Activated naive CD8-positive, alpha-beta T cell treated with anti-CD3 and anti-CD28 coated beads for 36 hours (primary cell): ENCODE results near the gene NPBWR2. TPM values are rescaled to one million over a fixed set of nuclear protein-coding genes. Genes with fewer than 3 reads are reported as not detected.

Source experiments
- DNase-seq: peaks from one replicate; pipeline ENCODE4 v3.0.0; 2021
- H3K27ac Mint-ChIP-seq: one replicate; pipeline ENCODE4 v1.8.0; 2022; ENCODE audit warnings: mild to moderate bottlenecking, moderate library complexity, mixed read lengths
- H3K27me3 Mint-ChIP-seq: one replicate; pipeline ENCODE4 v1.8.0; 2022; ENCODE audit warnings: mild to moderate bottlenecking, mixed read lengths
- H3K36me3 Mint-ChIP-seq: one replicate; pipeline ENCODE4 v1.8.0; 2021; ENCODE audit warnings: mild to moderate bottlenecking, mixed read lengths
- H3K4me1 Mint-ChIP-seq: one replicate; pipeline ENCODE4 v1.8.0; 2021; ENCODE audit warnings: mixed read lengths
- H3K4me3 Mint-ChIP-seq: one replicate; pipeline ENCODE4 v1.8.0; 2022; ENCODE audit warnings: mild to moderate bottlenecking, moderate library complexity, mixed read lengths
- H3K9me3 Mint-ChIP-seq: one replicate; pipeline ENCODE4 v1.8.0; 2022; ENCODE audit warnings: mixed read lengths
- total RNA-seq, 2 experiments: library from RNA; stranded (reverse); gene quantifications; one replicate each; pipeline ENCODE4 v1.2.3, GENCODE V29; 2021

NPBWR2 gene
- total RNA-seq, 2 experiments from 2014 or later = not detected

DNA sequence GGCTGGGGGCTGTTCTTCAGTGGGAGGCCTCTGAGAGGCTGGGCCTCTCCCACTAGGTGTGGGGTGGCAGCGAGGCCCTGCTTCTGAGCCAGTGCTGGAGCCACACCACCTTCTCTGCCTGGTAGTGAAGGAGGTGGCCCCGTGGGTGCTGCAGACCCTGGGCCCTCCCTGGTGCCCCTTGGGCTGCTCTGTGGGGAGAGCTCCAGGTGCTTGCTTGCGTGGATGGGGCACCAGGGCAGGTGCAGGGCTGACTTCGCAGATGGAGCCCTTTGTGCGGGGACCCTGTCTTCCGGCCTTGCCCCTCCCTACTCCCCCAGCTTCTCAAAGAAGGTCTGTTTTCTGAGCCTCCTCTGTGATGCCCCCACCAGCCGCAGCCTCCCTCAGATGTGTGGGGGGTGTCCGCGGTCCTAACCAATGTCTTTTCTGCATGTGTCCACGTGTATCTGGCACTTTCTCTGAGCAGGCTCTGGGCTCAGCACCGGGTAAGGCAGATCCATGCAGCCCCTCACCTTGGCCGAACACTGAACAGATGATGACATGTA, 39.6 kb upstream of the NPBWR2 start:
- no peak for DNase-seq
- Mint-ChIP-seq H3K4me1 (no peaks in the 10 kb centered on the region), H3K27ac (no peak overlapping the region), H3K4me3 (no peak overlapping the region), H3K27me3 (peaks cover 14% of the 10 kb centered on the region), H3K9me3 (peaks cover 14% of the 10 kb centered on the region), H3K36me3 (no peaks in the 10 kb centered on the region)

DNA sequence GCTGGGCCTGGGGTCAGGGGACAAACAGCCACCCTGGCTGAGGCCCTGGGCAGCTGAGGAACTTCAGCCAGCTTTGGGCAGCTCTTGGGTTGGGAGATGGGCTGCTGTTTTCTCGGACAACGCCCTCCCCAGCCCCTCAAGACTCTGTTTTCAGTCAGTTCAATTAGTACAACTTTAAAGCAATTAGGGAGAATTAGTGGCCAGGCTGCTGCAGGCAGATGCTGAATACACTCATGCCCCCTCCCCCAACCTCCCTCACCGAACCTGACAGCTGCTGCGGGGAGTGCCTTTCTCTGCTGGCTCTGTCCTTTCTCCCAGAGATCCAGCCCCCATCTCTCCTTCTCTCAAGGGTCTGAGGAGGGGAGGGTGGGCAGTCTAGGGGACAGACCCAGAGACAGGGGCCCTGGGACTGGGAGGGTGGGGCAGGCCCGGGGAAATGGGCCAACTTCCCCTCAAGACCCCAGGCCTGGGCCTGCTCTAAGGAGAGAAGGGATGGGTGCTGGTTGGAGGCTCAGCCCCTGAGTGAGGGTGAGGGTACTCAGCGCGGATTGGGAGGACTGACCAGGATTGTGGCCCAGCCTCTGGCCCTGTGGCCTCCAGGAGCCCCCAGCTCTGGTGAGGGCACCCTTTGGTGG, 39.1 kb upstream of the NPBWR2 start:
- H3K4me1 Mint-ChIP-seq = no peaks in the 10 kb centered on the region
- H3K4me3 Mint-ChIP-seq = no peak overlapping the region
- DNase-seq = no peak
- H3K36me3 Mint-ChIP-seq = no peaks in the 10 kb centered on the region
- H3K9me3 Mint-ChIP-seq = peaks cover 14% of the 10 kb centered on the region
- H3K27ac Mint-ChIP-seq = no peak overlapping the region
- peaks cover 14% of the 10 kb centered on the region for H3K27me3 Mint-ChIP-seq

DNA sequence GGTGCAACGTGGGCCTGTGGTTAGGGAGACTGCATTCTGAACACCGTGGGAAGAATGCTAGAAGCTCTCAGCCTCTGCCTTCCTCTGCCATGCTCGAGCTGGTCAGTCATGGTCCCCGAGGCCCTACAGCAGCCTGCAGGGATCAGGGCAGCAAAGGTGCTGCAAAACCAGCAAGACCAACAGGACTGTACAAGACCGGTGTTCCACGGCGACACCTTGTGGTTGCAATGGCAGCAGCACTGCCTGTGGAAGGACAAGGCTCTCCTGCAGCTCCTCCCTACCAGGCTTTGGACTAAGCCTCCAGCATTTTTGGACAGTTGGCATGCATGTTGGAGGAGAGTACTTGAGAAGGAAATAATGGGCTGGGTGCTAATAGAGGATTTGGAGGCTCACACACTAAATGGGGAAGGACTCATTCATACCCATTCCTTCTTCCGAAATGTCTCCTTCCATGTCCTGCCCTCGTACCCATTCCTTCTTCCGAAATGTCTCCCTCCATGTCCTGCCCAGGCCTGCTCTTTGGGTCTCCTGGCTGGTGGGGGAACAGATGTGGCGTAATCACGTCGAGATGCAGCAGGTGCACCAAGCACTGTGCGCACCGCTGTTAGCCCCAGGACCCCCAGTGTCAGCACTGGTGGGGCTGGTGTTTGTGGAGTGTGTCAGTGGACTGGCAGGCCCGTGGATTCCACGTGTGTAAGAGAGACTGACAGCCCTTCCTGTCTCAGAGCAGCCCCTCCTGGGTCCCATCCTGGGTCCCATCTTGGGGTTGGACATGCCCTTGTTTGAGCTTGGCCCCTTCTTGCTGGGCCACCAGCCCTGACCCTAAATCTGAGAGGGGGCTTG, 38.3 kb upstream of the NPBWR2 start:
- no peak overlapping the region for H3K27ac Mint-ChIP-seq
- no peaks in the 10 kb centered on the region for H3K4me1 Mint-ChIP-seq
- H3K36me3 Mint-ChIP-seq = no peaks in the 10 kb centered on the region
- DNase-seq = peak; percentile 17
- peaks cover 14% of the 10 kb centered on the region for H3K9me3 Mint-ChIP-seq
- H3K27me3 Mint-ChIP-seq = peaks cover 14% of the 10 kb centered on the region
- H3K4me3 Mint-ChIP-seq = no peak overlapping the region

DNA sequence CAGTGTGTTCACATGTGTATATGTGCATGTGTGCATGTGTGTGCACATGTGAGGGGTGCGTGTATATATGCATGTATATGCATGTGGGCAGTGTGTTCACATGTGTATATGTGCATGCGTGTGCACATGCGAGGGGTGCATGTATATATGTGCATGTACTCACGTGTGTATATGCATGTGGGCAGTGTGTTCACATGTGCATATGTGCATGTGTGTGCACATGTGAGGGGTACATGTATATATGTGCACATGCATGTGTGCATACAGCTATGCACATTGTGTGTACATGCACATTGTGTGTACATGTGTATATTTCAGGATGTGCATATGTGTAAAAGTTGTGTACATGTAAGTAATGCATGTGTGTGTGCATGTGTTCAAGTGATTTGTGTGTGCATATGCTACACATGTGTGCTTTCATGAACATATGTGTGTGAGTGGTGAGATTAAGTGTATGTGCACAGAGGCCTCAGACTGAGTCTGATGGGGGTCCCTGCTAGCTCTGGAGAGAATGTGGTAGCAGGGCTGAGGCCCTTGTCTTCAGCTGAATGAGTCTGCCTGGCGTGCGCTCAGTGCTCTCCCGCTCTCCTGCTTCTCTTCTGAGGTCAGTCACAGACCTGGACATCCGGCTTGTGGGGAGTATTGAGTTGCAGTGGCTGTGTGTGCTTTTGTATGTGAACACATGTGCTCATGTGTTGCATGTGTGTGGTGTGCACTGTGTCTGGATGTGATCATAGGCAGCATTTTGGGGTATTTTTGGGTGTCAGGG, 37.0 kb upstream of the NPBWR2 start:
- no peak for DNase-seq
- Mint-ChIP-seq H3K4me1 (no peaks in the 10 kb centered on the region), H3K27me3 (peaks cover 14% of the 10 kb centered on the region), H3K27ac (no peak overlapping the region), H3K9me3 (peaks cover 14% of the 10 kb centered on the region), H3K36me3 (no peaks in the 10 kb centered on the region), H3K4me3 (no peak overlapping the region)

DNA sequence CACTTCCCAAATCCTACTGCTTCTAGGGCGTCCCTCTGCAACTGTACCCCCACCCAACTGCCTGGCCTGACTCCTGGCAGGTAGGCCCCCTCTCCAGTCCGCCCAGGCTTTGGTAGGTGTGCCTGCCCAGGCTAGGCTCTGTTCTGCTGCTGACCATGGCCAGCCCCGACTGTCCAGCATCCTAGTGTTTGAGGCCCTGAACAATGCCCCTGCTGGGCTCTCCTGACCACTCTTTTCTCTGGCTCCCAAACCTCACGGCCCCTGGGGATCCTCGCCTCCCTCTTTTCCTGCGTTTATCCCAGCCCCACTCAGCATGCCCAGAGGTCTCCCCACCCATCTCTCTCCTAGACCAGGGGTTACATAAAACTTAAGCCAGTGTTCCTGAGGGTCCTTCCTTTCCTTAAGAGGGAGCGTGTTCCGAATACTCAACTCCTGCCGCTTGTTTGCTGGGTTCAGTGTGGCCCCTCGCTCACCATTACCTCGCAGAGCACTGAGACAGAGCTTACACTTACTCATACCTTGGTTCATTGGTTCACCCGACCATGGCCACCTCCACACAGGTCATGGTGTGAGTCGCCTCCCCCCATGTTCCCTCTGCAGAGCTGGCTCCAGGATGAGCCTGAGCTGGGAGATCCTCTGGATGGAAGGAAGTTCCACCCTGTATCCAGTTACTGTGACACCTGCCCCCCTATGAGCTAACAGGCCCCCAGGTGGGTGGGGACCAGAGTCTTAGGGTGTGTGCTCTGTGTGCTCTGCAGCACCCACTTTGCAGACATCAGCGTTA, 35.8 kb upstream of the NPBWR2 start:
- H3K27me3 Mint-ChIP-seq = peaks cover 14% of the 10 kb centered on the region
- no peak overlapping the region for H3K4me3 Mint-ChIP-seq
- no peaks in the 10 kb centered on the region for H3K4me1 Mint-ChIP-seq
- peaks cover 14% of the 10 kb centered on the region for H3K9me3 Mint-ChIP-seq
- H3K27ac Mint-ChIP-seq = no peak overlapping the region
- no peaks in the 10 kb centered on the region for H3K36me3 Mint-ChIP-seq
- DNase-seq = no peak

DNA sequence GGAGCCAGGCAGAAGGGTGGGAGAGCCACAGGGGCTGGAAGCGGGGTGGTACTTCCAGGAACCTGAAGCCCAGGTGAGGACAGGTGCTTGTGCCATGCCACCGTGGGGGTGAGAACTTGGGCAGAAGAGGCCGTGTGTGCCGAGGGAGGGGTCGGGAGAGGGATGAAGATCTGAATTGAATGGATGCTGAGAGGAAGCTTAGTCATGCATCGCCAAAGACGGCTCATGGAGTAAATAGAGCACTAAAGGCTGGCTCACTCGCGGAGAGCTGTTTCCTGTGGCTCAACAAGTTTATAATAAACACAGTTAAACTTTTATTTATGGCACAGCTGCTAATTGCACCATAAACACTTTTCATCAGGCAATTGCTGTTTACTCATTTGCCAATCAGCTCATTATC, 35.2 kb upstream of the NPBWR2 start:
- DNase-seq = no peak
- Mint-ChIP-seq H3K27ac (no peak overlapping the region), H3K36me3 (no peaks in the 10 kb centered on the region), H3K4me3 (no peak overlapping the region), H3K4me1 (no peaks in the 10 kb centered on the region), H3K9me3 (peaks cover 14% of the 10 kb centered on the region), H3K27me3 (peaks cover 14% of the 10 kb centered on the region)

DNA sequence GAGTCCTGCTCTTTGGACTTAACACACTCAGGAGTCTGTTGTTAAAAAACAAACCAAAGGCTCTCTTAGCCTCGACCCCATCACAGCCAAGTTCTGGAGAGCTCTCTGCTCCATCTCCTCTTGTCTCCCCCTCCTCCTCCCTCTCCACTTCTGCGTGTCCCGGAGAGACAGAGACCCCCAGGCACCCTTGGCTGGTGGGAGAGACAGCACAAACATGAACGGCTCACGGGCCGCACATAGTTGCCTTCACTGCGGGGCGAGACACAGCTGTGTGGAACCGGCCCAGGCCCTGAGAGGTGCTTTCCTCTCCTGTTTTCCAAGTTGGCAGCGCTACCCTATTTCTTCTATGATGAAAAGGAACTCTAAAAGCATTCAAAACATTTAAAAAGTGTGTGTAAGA, 33.6 kb upstream of the NPBWR2 start:
- H3K27ac Mint-ChIP-seq = no peak overlapping the region
- H3K4me1 Mint-ChIP-seq = no peaks in the 10 kb centered on the region
- no peak for DNase-seq
- peaks cover 14% of the 10 kb centered on the region for H3K9me3 Mint-ChIP-seq
- H3K4me3 Mint-ChIP-seq = no peak overlapping the region
- H3K27me3 Mint-ChIP-seq = peaks cover 8% of the 10 kb centered on the region
- H3K36me3 Mint-ChIP-seq = no peaks in the 10 kb centered on the region

DNA sequence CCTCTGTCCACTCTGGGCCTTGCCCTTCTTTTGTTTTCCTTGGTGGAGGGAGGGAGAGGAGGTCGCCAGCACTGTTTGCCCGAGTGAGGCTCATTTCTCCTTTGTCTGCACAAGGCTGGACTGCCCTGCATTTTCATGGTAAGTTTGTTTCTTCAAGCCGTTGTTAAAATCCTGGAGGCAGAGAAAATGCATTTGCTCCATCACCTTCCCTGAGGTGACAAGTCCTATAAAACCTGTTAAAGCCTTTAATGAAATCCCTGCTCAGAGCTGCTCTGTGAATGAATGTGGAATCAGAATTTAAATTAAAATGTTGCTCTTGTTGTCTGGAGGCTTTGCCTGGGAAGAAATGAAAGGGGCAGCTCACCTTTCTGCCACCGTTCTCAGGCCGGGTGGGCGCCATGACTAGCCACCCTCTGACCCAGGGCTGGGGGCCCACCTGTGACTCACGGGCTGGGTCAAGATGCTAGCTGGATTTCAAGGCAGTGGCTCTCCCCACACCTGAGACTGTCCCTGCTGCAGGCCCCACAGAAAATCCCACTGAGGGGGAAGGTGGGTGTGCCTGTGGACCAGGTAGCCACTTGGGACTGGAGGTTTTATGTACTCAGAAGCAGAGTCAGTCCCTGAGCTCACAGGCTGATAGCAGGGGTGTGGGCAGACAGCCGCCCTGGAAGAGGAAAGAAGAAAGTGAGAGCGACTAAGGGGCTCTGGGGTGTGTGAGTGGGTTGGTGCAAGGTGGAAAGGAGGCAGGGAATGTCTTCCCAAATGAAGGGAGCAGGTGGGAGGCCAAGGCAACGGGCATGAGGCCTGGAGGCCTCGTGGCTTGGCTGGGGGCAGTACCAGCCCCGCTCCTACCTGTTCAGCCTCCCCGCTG, 32.9 kb upstream of the NPBWR2 start:
- Mint-ChIP-seq H3K4me1 (no peaks in the 10 kb centered on the region), H3K9me3 (peaks cover 12% of the 10 kb centered on the region), H3K27me3 (peaks cover 6% of the 10 kb centered on the region), H3K27ac (no peak overlapping the region), H3K36me3 (no peaks in the 10 kb centered on the region), H3K4me3 (no peak overlapping the region)
- no peak for DNase-seq

DNA sequence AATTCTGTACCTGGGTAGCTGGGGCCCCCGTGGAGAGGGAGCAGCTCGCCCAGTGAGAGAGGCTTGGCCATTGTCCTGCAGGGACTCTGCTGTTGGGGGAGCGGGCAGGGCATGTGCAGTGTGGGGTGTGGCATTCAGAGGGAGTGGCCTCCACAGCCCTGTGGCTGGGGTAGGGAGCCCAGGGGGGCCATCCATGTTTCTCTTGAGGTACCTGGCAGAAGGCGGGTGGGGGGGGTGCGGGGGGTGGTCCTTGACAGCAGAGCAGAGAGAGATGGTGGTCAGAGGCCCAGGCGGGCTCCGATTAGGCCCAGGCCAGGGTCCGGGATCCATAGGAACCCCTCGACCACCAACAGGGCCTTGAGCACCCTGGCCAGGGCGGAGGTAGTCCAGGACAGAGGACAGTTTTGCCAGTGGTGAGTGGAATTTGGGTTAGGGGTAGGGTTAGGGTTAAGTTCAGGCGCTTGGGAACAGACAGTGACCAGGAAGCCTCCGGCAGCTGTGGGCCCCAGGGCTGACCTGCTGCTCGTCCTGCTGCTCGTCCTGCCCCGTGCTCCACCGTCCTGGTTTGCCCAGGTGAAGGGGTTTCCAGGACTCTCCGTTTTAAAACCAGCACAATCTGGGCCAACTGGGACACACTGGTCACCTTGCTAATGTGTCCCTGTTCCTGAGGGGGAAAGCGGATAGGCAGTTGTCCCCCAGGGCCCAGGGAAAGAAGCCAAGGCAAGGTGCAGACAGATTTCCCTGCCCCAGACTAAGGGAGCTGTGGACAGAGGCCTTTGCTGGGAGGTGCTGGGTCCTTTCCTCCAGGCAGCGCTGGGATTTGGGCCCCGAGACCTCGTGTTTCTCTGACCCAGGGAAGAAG, 32.1 kb upstream of the NPBWR2 start:
- Mint-ChIP-seq H3K27ac (no peak overlapping the region), H3K36me3 (no peaks in the 10 kb centered on the region), H3K4me1 (no peaks in the 10 kb centered on the region), H3K27me3 (peaks cover 6% of the 10 kb centered on the region), H3K4me3 (no peak overlapping the region), H3K9me3 (peaks cover 6% of the 10 kb centered on the region)
- no peak for DNase-seq

DNA sequence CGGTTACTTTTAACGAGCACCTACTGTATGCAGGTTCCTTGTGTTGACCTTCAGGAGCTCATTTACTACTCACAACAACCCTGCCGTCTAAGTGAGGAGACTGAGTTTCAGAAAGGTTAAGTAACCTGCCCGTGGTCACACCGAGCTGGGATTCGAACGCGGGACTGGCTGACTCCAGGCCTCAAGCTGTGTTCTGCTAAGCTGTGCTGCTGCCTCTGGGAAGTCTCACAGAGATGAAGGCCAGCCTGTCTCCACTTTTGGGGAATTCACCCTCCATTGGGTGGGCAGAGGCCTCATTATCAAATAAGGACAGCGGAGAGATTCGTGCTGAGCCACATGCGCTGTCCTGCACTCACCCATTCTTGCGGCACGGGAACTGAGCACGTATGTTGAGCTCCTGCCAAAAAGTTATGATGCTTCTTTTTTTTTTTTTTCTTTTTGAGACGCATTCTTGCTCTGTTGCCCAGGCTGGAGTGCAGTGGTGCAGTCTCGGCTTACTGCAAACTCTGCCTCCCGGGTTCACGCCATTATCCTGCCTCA, 31.0 kb upstream of the NPBWR2 start:
- peaks cover 6% of the 10 kb centered on the region for H3K27me3 Mint-ChIP-seq
- no peak overlapping the region for H3K4me3 Mint-ChIP-seq
- no peaks in the 10 kb centered on the region for H3K36me3 Mint-ChIP-seq
- no peaks in the 10 kb centered on the region for H3K9me3 Mint-ChIP-seq
- no peaks in the 10 kb centered on the region for H3K4me1 Mint-ChIP-seq
- no peak for DNase-seq
- H3K27ac Mint-ChIP-seq = no peak overlapping the region

DNA sequence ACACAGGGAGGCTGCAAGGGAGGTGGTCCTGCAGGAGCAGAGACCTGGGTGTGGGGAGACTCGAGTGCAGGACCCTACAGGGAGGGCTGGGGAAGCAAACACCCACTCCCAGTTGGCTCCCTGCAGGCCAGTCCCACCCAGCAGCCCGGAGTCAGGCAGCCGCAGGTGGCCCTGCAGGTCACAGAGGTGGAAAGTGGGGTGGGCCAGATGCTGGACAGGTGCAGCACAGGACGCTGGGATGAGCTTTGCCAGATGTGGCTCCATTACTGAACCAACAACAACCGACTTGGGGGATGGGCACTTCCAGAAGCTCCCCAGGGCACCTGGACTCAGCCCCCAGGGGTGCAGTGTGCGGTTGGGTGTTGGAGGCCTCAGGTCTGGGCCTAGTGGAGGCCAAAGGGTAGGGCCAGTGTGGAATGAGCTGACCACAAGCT, 30.2 kb upstream of the NPBWR2 start:
- Mint-ChIP-seq H3K27ac (no peak overlapping the region), H3K4me3 (no peak overlapping the region), H3K36me3 (no peaks in the 10 kb centered on the region), H3K4me1 (no peaks in the 10 kb centered on the region), H3K9me3 (no peaks in the 10 kb centered on the region), H3K27me3 (peaks cover 6% of the 10 kb centered on the region)
- no peak for DNase-seq

DNA sequence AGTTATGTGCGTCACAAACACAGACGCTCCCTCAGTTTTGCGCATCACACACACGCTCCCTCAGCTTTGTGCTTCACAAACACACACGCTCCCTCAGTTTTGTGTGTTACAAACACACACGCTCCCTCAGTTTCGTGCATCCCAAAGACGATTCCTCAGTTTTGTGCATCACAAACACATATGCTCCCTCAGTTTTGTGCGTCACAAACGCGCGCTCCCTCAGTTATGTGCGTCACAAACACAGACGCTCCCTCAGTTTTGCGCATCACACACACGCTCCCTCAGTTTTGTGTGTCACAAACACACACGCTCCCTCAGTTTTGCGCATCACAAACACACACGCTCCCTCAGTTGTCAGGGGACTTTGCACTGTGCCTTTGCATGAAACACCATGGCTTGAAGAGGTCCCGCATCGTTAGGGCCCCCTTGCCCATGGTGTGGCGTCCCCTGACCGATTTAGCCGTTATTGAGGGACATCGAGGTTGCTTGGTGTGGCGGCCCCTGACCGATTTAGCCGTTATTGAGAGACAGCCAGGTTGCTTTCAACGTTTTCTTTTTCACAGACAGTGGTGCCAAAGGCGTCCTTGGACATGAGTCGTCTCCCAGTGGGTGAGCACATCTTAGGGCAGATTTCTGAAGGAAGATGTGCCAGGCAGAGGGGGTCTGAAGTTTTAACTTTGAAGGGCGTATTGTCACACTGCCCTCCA, 28.8 kb upstream of the NPBWR2 start:
- Mint-ChIP-seq H3K4me3 (no peak overlapping the region), H3K9me3 (no peaks in the 10 kb centered on the region), H3K4me1 (no peaks in the 10 kb centered on the region), H3K36me3 (no peaks in the 10 kb centered on the region), H3K27me3 (no peaks in the 10 kb centered on the region), H3K27ac (no peak overlapping the region)
- no peak for DNase-seq
